Mesothelial cell of epicardium (in vitro differentiated cells): ENCODE results near the gene TRIM56. TPM values are rescaled to one million over a fixed set of nuclear protein-coding genes. Genes with fewer than 3 reads are reported as not detected.
"Not testable (repeated sequence)": the region's sequence is repeated elsewhere in the genome, so short reads cannot be mapped to it uniquely, and the experiment has no call there.

Experiments
- DNase-seq, 2 experiments: peaks; one replicate each; pipeline ENCODE4 v3.0.0; 2021; ENCODE audit warnings: low spot score in 2 of 2; ENCODE audit not compliant: unreplicated experiment in 2 of 2
- H3K27ac Mint-ChIP-seq: 2 replicates; pipeline ENCODE4 v1.8.0; 2021; ENCODE audit warnings: mixed read lengths
- H3K27me3 Mint-ChIP-seq: 2 replicates; pipeline ENCODE4 v1.8.0; 2021; ENCODE audit warnings: low read depth, mixed read lengths
- H3K36me3 Mint-ChIP-seq: 2 replicates; pipeline ENCODE4 v1.8.0; 2021; ENCODE audit warnings: mixed read lengths
- H3K4me1 Mint-ChIP-seq: 2 replicates; pipeline ENCODE4 v1.8.0; 2021; ENCODE audit warnings: mixed read lengths
- H3K4me3 Mint-ChIP-seq: 2 replicates; pipeline ENCODE4 v1.8.0; 2021; ENCODE audit warnings: mild to moderate bottlenecking, moderate library complexity, mixed read lengths
- H3K9me3 Mint-ChIP-seq: 2 replicates; pipeline ENCODE4 v1.8.0; 2021; ENCODE audit warnings: mixed read lengths
- total RNA-seq: library from RNA; stranded (reverse); gene quantifications from 3 replicates; pipeline ENCODE4 v1.2.1, GENCODE V29; 2021
- TF ChIP-seq, protein P1 (sequence below): fragments of 200-600 bp; sonication (generic); IDR thresholded peaks from one replicate; pipeline ENCODE4 v1.5.0; 2021; ENCODE audit warnings: antibody characterized with exemption; ENCODE audit not compliant: unreplicated experiment

Gene TRIM56
- total RNA-seq, 1 donor from 2014 or later: 39.6 TPM

DNA sequence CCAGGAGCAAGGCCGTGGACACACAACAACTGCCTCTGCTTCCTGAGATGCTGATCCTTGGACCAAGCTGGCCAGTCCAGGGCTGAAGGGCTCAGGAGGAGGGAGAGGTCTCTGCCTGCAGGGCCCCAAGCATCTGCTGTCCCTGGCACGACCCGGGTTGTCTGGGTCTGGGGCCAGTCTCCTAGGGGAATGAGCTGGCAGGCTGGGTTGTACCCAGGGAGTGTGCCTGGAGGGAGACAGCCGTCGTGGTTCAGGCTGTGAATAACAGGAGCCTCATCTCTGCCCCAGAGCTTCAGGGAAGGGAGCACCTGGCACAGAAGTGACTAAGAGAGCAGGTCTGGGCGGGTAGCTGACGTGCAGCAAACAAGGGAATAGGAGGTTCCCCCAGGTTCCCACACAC, 23.7 kb downstream of the TRIM56 start:
- Mint-ChIP-seq H3K4me1 (no peaks in the 10 kb centered on the region), H3K27me3 (no peaks in the 10 kb centered on the region), H3K36me3 (no peaks in the 10 kb centered on the region), H3K27ac (no peak overlapping the region), H3K9me3 (no peaks in the 10 kb centered on the region), H3K4me3 (no peak overlapping the region)
- TF ChIP-seq, protein P1, sequence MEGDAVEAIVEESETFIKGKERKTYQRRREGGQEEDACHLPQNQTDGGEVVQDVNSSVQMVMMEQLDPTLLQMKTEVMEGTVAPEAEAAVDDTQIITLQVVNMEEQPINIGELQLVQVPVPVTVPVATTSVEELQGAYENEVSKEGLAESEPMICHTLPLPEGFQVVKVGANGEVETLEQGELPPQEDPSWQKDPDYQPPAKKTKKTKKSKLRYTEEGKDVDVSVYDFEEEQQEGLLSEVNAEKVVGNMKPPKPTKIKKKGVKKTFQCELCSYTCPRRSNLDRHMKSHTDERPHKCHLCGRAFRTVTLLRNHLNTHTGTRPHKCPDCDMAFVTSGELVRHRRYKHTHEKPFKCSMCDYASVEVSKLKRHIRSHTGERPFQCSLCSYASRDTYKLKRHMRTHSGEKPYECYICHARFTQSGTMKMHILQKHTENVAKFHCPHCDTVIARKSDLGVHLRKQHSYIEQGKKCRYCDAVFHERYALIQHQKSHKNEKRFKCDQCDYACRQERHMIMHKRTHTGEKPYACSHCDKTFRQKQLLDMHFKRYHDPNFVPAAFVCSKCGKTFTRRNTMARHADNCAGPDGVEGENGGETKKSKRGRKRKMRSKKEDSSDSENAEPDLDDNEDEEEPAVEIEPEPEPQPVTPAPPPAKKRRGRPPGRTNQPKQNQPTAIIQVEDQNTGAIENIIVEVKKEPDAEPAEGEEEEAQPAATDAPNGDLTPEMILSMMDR: no peak
- no peak for DNase-seq

DNA sequence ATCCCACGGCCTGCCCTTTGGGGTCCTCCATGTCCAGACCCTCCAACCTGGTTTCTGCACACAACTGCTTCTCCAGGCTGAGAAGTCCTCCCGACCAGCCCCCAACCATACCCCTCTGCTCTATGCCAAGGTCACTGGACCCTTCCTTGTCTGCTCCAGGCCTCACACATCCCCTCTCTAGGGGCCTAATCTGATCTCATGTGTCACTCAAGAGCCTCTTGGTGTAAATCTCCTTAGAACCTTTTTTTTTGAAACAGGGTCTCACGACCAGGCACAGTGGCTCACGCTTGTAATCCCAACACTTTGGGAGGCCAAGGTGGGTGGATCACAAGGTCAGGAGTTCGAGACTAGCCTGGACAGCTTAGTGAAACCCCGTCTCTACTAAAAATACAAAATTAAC, 24.1 kb downstream of the TRIM56 start:
- no peaks in the 10 kb centered on the region for H3K9me3 Mint-ChIP-seq
- no peak overlapping the region for H3K4me3 Mint-ChIP-seq
- no peak overlapping the region for H3K27ac Mint-ChIP-seq
- no peaks in the 10 kb centered on the region for H3K27me3 Mint-ChIP-seq
- no peak for DNase-seq
- H3K36me3 Mint-ChIP-seq: no peaks in the 10 kb centered on the region
- TF ChIP-seq, protein P1: no peak
- H3K4me1 Mint-ChIP-seq: no peaks in the 10 kb centered on the region

DNA sequence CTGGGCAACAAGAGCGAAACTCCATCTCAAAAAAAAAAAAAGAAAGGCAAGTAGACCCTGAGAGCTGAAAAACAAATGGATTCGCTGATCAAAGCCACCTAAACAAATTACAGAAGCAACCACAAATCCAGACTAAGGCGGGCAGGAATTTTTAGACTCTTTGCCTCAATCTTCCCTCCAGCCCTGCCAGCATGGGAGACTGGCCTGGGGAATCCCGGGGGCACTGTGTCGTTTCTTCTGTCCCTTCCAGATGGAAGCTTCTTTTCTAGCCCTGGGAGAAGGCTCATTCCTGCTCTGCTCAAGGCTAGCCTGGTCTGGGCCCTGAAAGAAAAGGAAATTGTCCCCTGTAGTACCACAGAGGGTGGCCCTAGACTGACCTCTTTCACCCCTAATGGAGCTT, 26.0 kb downstream of the TRIM56 start:
- TF ChIP-seq, protein P1: no peak
- no peak for DNase-seq
- Mint-ChIP-seq H3K27ac (no peak overlapping the region), H3K9me3 (no peaks in the 10 kb centered on the region), H3K27me3 (no peaks in the 10 kb centered on the region), H3K4me3 (no peak overlapping the region), H3K36me3 (no peaks in the 10 kb centered on the region), H3K4me1 (no peaks in the 10 kb centered on the region)

DNA sequence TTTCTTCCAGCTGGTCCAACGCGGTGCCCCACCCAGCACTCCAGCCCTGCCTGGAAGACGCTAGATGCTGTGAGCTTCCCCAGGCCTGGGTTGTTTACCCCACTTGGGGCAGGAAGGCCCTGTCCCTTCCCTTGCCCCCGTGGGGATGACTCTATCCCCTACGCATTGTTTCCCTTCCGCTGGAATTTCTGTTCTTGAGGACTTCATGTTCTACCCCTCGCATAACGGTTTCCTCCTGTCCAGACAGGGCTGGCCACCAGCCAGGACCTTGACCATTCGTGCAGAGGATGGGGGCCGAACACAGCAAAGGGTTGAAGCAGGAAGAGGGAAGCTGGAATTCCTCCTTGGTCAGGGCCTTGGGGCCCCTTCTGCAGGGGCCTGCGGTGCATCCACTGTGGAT, 27.0 kb downstream of the TRIM56 start:
- TF ChIP-seq, protein P1: no peak
- H3K27ac Mint-ChIP-seq: peak overlapping the region; percentile 25
- H3K27me3 Mint-ChIP-seq: no peaks in the 10 kb centered on the region
- H3K4me1 Mint-ChIP-seq: no peaks in the 10 kb centered on the region
- H3K36me3 Mint-ChIP-seq: no peaks in the 10 kb centered on the region
- DNase-seq: no peak
- H3K9me3 Mint-ChIP-seq: no peaks in the 10 kb centered on the region
- H3K4me3 Mint-ChIP-seq: no peak overlapping the region

DNA sequence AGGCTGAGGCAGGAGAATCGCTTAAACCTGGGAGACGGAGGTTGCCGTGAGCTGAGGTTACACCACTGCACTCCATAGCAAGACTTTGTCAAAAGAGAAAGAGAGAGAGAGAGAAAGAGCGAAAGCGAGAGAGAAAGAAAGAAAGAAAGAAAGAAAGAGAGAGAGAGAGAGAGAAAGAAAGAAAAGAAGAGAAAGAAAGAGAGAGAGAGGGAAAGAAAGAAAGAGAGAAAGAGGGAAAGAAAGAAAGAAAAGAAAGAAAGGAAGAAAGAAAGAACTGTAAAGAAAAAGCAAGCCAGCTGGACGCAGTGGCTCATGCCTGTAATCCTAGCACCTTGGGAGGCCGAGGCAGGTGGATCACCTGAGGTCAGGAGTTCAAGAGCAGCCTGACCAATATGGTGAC, 27.9 kb downstream of the TRIM56 start:
- not testable (repeated sequence) for H3K36me3 Mint-ChIP-seq, H3K4me1 Mint-ChIP-seq, DNase-seq, H3K27ac Mint-ChIP-seq, H3K9me3 Mint-ChIP-seq, H3K4me3 Mint-ChIP-seq, H3K27me3 Mint-ChIP-seq

DNA sequence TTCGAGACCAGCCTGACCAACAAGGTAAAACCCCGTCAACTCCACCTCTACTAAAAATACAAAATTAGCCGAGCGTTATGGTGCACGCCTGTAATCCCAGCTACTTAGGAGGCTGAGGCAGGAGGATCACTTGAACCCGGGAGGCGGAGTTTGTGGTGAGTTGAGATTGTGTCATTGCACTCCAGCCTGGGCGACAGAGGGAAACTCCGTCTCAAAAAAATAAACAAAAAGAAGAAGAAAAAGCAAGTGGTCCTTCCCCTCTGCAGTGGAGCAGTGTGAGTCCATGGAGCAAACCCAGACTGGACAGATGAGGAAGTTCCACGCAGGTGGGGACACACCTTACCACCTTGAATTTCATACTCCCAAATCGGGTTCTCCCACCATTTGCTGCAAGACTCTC, 28.6 kb downstream of the TRIM56 start:
- TF ChIP-seq, protein P1: no peak
- H3K27ac Mint-ChIP-seq: no peak overlapping the region

More for the DNA sequence above, 28.6 kb downstream of the TRIM56 start:
- Mint-ChIP-seq H3K27me3 (no peaks in the 10 kb centered on the region), H3K4me3 (no peak overlapping the region), H3K9me3 (no peaks in the 10 kb centered on the region), H3K4me1 (peaks cover 3% of the 10 kb centered on the region), H3K36me3 (no peaks in the 10 kb centered on the region)
- no peak for DNase-seq
